C4-2B (cell line): ENCODE measurements around the gene DCBLD2.

Experiments
- ZFX ChIP-seq: fragments of 450-650 bp; IDR thresholded peaks from 2 replicates; pipeline ENCODE4 v1.6.1; 2017
- TF ChIP-seq, protein P1 (sequence below): fragments of 450-650 bp; conservative IDR thresholded peaks from 2 replicates; pipeline ENCODE4 v1.5.1; 2017; ENCODE audit warnings: mild to moderate bottlenecking

DNA sequence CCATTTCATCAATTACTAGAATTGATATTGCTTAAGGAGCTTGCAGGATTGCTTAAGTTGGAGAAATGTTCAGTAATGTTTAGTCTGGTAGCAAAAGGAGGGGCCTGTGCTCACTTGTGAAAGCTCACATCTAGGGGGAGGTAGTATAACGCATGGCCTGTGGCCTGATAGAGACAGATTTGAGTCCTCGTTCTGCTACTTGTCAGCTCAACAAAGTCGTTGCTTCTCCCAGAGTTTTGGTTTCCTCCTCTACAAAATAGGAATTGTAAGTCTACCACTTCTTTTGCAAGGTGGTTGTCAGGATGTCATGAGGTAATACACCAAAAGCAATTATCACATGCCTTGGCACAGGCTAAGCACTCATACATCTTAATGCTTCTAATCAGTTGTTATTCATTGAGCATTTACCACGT is 137.0 kb downstream of the DCBLD2 start:
- TF ChIP-seq, protein P1, sequence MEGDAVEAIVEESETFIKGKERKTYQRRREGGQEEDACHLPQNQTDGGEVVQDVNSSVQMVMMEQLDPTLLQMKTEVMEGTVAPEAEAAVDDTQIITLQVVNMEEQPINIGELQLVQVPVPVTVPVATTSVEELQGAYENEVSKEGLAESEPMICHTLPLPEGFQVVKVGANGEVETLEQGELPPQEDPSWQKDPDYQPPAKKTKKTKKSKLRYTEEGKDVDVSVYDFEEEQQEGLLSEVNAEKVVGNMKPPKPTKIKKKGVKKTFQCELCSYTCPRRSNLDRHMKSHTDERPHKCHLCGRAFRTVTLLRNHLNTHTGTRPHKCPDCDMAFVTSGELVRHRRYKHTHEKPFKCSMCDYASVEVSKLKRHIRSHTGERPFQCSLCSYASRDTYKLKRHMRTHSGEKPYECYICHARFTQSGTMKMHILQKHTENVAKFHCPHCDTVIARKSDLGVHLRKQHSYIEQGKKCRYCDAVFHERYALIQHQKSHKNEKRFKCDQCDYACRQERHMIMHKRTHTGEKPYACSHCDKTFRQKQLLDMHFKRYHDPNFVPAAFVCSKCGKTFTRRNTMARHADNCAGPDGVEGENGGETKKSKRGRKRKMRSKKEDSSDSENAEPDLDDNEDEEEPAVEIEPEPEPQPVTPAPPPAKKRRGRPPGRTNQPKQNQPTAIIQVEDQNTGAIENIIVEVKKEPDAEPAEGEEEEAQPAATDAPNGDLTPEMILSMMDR = no peak
- TF ChIP-seq ZFX = no peak
